Measurements from ENCODE around the gene SLC38A10. TPM values are rescaled to one million over a fixed set of nuclear protein-coding genes. Genes with fewer than 3 reads are reported as not detected.

The SLC38A10 gene
- total and polyA plus RNA-seq, 2 experiments from 2014 or later, result 94.4 to 131 TPM

GRCh38 chr17:81332914-81333528 lies 37.9 kb upstream of the SLC38A10 start:
- H3K36me3 ChIP-seq, result no peaks in the 10 kb centered on the region
- TF ChIP-seq CTCF (IDR thresholded peaks at IDR 0.05; ENCODE audit: low read depth, low read length), result no peak
- H3K27ac ChIP-seq, result no peak overlapping the region
- DNase-seq (ENCODE audit: low read depth in 1 of 2, low spot score in 1 of 2), result no peak
- H3K27me3 ChIP-seq, result no peaks in the 10 kb centered on the region
- peaks cover 49% of the 10 kb centered on the region for H3K4me1 ChIP-seq (ENCODE audit: low read depth)
- H3K9me3 ChIP-seq (ENCODE audit: low read depth), result no peaks in the 10 kb centered on the region
- H3K4me3 ChIP-seq, result no peak overlapping the region

DNA sequence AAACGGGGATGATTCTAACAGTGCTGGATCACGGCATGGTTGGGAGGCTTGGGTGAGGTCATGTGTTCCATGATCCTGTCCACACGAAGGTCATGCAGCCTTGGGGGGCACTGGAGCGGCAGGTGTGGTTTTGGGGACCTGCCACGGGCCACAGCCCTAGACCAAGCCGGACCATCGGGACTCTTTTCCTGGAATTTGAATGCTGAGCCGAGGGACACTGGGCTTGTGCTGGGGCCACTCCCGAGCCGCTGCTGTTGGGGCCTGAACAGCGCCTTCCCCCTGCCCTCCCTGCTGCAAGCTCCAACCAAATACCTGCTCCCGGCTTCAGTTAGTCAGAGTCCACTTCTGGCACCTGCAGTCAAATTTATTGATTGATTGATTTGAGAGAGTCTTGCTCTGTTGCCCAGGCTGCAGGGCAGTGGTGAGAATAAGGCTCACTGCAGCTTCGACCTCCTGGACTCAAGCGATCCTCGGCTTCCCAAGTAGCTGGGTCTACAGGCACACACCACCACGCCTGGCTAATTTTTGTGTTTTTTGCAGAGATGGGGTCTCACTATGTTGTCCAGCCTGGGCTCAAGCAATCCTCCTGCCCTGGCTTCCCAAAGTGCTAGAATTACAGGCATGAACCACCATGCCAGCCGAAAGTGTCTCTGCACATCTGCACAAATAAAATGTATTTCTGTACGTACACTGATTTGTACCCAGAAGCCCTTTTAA lies 37.2 kb upstream of the SLC38A10 start:
- Histone ChIP-seq H3K27me3 (no peaks in the 10 kb centered on the region), H3K4me3 (no peak overlapping the region), H3K4me1 (ENCODE audit: low read depth) (peaks cover 48% of the 10 kb centered on the region), H3K36me3 (no peaks in the 10 kb centered on the region), H3K9me3 (ENCODE audit: low read depth) (no peaks in the 10 kb centered on the region), H3K27ac (no peak overlapping the region)
- DNase-seq (ENCODE audit: low read depth in 1 of 2, low spot score in 1 of 2), result no peak
- TF ChIP-seq CTCF (IDR thresholded peaks at IDR 0.05; ENCODE audit: low read depth, low read length), result no peak

DNA sequence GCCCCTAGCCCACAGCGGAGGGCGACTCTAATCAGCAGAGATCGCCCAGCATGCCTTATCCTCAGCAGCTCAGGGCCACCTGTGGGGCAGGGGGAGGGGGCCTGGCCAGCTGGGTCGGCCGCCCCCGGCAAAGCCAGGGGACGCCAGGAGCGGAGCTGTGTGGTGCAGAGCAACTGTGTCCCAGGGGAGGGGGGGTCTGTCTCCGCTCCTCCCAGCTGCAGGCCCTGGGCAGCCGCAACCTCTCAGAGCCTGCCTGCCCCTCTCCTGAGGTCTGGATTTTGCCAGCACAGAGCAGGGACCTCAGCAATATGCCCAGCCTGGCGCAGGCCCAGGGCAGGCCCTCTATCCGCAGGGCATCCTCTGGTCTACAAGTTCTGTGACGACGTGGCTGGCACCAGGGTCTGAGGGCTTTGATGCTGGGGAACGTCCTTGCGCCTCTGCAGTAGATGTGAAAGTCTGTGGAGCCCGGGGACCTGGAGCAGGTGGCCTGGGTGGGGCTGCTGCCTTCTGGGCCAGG lies 36.5 kb upstream of the SLC38A10 start:
- no peaks in the 10 kb centered on the region for H3K27me3 ChIP-seq
- no peak overlapping the region for H3K27ac ChIP-seq
- no peak overlapping the region for H3K4me3 ChIP-seq
- TF ChIP-seq CTCF (IDR thresholded peaks at IDR 0.05; ENCODE audit: low read depth, low read length), result no peak
- H3K36me3 ChIP-seq, result no peaks in the 10 kb centered on the region
- peaks cover 43% of the 10 kb centered on the region for H3K4me1 ChIP-seq (ENCODE audit: low read depth)
- no peak for DNase-seq (ENCODE audit: low read depth in 1 of 2, low spot score in 1 of 2)
- no peaks in the 10 kb centered on the region for H3K9me3 ChIP-seq (ENCODE audit: low read depth)

GRCh38 chr17:81330884-81331245 lies 35.8 kb upstream of the SLC38A10 start:
- DNase-seq (ENCODE audit: low read depth in 1 of 2, low spot score in 1 of 2), result no peak
- TF ChIP-seq CTCF (IDR thresholded peaks at IDR 0.05; ENCODE audit: low read depth, low read length), result no peak
- H3K36me3 ChIP-seq, result no peaks in the 10 kb centered on the region
- H3K27ac ChIP-seq, result no peak overlapping the region
- no peaks in the 10 kb centered on the region for H3K9me3 ChIP-seq (ENCODE audit: low read depth)
- no peaks in the 10 kb centered on the region for H3K27me3 ChIP-seq
- H3K4me1 ChIP-seq (ENCODE audit: low read depth), result peaks cover 43% of the 10 kb centered on the region
- no peak overlapping the region for H3K4me3 ChIP-seq

- Histone ChIP-seq H3K36me3 (no peaks in the 10 kb centered on the region), H3K4me3 (no peak overlapping the region), H3K27me3 (no peaks in the 10 kb centered on the region), H3K4me1 (ENCODE audit: low read depth) (peaks cover 43% of the 10 kb centered on the region), H3K9me3 (ENCODE audit: low read depth) (no peaks in the 10 kb centered on the region), H3K27ac (no peak overlapping the region)
- no peak for DNase-seq (ENCODE audit: low read depth in 1 of 2, low spot score in 1 of 2)
- TF ChIP-seq CTCF (IDR thresholded peaks at IDR 0.05; ENCODE audit: low read depth, low read length), result no peak
Measured at GRCh38 chr17:81329927-81330883, 35.1 kb upstream of the SLC38A10 start.
